ENCODE data around the gene RANBP3. TPM values are rescaled to one million over a fixed set of nuclear protein-coding genes. Genes with fewer than 3 reads are reported as not detected.

Gene RANBP3
- total RNA-seq, 6 experiments from 2014 or later = 57.6 to 80.9 (median 70.4) TPM

GRCh38 chr19:5984600-5984999 is 6.7 kb upstream of the RANBP3 start:
- no peak overlapping the region for H3K4me3 Mint-ChIP-seq
- DNase-seq = no peak
- peaks cover 43% of the 10 kb centered on the region for H3K4me1 Mint-ChIP-seq (ENCODE audit: low read depth)
- H3K27ac Mint-ChIP-seq = peak overlapping the region; percentile 86
- no peaks in the 10 kb centered on the region for H3K36me3 Mint-ChIP-seq (ENCODE audit: low read depth)
- no peak for TF ChIP-seq CTCF (IDR thresholded peaks at IDR 0.05)
- peaks cover 2% of the 10 kb centered on the region; the same call in 1 of the 2 replicates for H3K27me3 Mint-ChIP-seq (ENCODE audit: insufficient read depth)
- H3K9me3 Mint-ChIP-seq = no peaks in the 10 kb centered on the region

- Mint-ChIP-seq H3K4me1 (ENCODE audit: low read depth) (peaks cover 47% of the 10 kb centered on the region), H3K27ac (no peak overlapping the region), H3K9me3 (no peaks in the 10 kb centered on the region), H3K4me3 (no peak overlapping the region), H3K27me3 (ENCODE audit: insufficient read depth) (no peaks in the 10 kb centered on the region), H3K36me3 (ENCODE audit: low read depth) (no peaks in the 10 kb centered on the region)
- no peak for TF ChIP-seq CTCF (IDR thresholded peaks at IDR 0.05)
- DNase-seq = no peak
Observed at GRCh38 chr19:5983367-5983955, 5.5 kb upstream of the RANBP3 start.

- peak overlapping the region; percentile 99 for H3K4me3 Mint-ChIP-seq
- H3K27ac Mint-ChIP-seq = peak overlapping the region; percentile 91
- no peak for DNase-seq
- no peaks in the 10 kb centered on the region; the same call in 1 of the 2 replicates for H3K27me3 Mint-ChIP-seq (ENCODE audit: insufficient read depth)
- H3K36me3 Mint-ChIP-seq (ENCODE audit: low read depth) = peaks cover 26% of the 10 kb centered on the region
- no peak for TF ChIP-seq CTCF (IDR thresholded peaks at IDR 0.05)
- H3K4me1 Mint-ChIP-seq (ENCODE audit: low read depth) = peaks cover 51% of the 10 kb centered on the region
- no peaks in the 10 kb centered on the region for H3K9me3 Mint-ChIP-seq
Observed at GRCh38 chr19:5978606-5979552, 939 bp upstream of the RANBP3 start.

GRCh38 chr19:5977222-5977784 is 637 bp downstream of the RANBP3 start:
- Mint-ChIP-seq H3K27ac (peak overlapping the region; percentile 91), H3K27me3 (ENCODE audit: insufficient read depth) (no peaks in the 10 kb centered on the region; the same call in 1 of the 2 replicates), H3K4me3 (peak overlapping the region; percentile 99), H3K4me1 (ENCODE audit: low read depth) (peaks cover 47% of the 10 kb centered on the region), H3K9me3 (no peaks in the 10 kb centered on the region), H3K36me3 (ENCODE audit: low read depth) (peaks cover 26% of the 10 kb centered on the region)
- TF ChIP-seq CTCF (IDR thresholded peaks at IDR 0.05) = no peak
- no peak for DNase-seq

GRCh38 chr19:5976768-5977167 is 1.2 kb downstream of the RANBP3 start:
- TF ChIP-seq CTCF (IDR thresholded peaks at IDR 0.05) = no peak
- H3K9me3 Mint-ChIP-seq = no peaks in the 10 kb centered on the region
- peaks cover 26% of the 10 kb centered on the region for H3K36me3 Mint-ChIP-seq (ENCODE audit: low read depth)
- no peaks in the 10 kb centered on the region; the same call in 1 of the 2 replicates for H3K27me3 Mint-ChIP-seq (ENCODE audit: insufficient read depth)
- DNase-seq = no peak
- peaks cover 47% of the 10 kb centered on the region for H3K4me1 Mint-ChIP-seq (ENCODE audit: low read depth)
- peak overlapping the region; percentile 91 for H3K27ac Mint-ChIP-seq
- peak overlapping the region; percentile 99 for H3K4me3 Mint-ChIP-seq

Measured in HFFc6 (cell line).